Caco-2 (cell line): ENCODE results near the gene PXN. TPM values are rescaled to one million over a fixed set of nuclear protein-coding genes. Genes with fewer than 3 reads are reported as not detected.

Source experiments
- BruUV-seq: library from RNA; stranded (reverse); fragments of 400-500 nt; replicated peaks from 2 replicates; lab custom pipeline; 2021; lab: Mats Ljungman, UMichigan
- CTCF ChIA-PET: fragments of 300-600 bp; sonication (Branson Sonifier 250); formaldehyde crosslinking; loops from one replicate; lab custom pipeline; 2022; ENCODE audit warnings: antibody characterized with exemption; lab: Charles Lee
- POLR2A ChIA-PET: fragments of 300-600 bp; sonication (Branson Sonifier 250); formaldehyde crosslinking; loops from one replicate; lab custom pipeline; 2022; ENCODE audit warnings: antibody characterized with exemption; lab: Charles Lee
- DNase-seq, 2 experiments: peaks; one replicate each; pipeline versions ENCODE4 v3.0.0 to v3.0.0-alpha.2; 2020 to 2022
- H3K27me3 ChIP-seq: replicated peaks from 2 replicates; pipeline ENCODE4 v1.6.0; 2011; ENCODE audit warnings: low read length; ENCODE audit not compliant: control insufficient read depth, insufficient read depth
- H3K36me3 ChIP-seq: 2 replicates; pipeline ENCODE4 v1.5.1; 2011; ENCODE audit warnings: low read length; ENCODE audit not compliant: control insufficient read depth, insufficient read depth
- H3K4me1 ChIP-seq: fragments of 250-450 bp; sonication (Bioruptor Pico); 2 replicates; pipeline ENCODE4 v1.5.1; 2020; ENCODE audit warnings: mild to moderate bottlenecking
- H3K4me3 ChIP-seq: 2 replicates; pipeline ENCODE4 v1.5.1; 2011; ENCODE audit warnings: low read depth, mild to moderate bottlenecking, control low read depth, low read length
- H3K9me3 ChIP-seq: fragments of 250-450 bp; sonication (Bioruptor Pico); 2 replicates; pipeline ENCODE4 v1.5.1; 2020; ENCODE audit warnings: mild to moderate bottlenecking, moderate library complexity
- H3K27ac Mint-ChIP-seq: one replicate; pipeline ENCODE4 v1.8.0; 2022; ENCODE audit warnings: mixed read lengths; ENCODE audit not compliant: unreplicated experiment
- H3K27me3 Mint-ChIP-seq: one replicate; pipeline ENCODE4 v1.8.0; 2022; ENCODE audit warnings: mixed read lengths; ENCODE audit not compliant: insufficient read depth, unreplicated experiment
- H3K36me3 Mint-ChIP-seq: one replicate; pipeline ENCODE4 v1.8.0; 2022; ENCODE audit warnings: mild to moderate bottlenecking, mixed read lengths; ENCODE audit not compliant: insufficient read depth, unreplicated experiment
- H3K4me1 Mint-ChIP-seq: one replicate; pipeline ENCODE4 v1.8.0; 2022; ENCODE audit warnings: low read depth, mixed read lengths; ENCODE audit not compliant: unreplicated experiment
- H3K4me3 Mint-ChIP-seq: one replicate; pipeline ENCODE4 v1.8.0; 2022; ENCODE audit warnings: mild to moderate bottlenecking, moderate library complexity, mixed read lengths; ENCODE audit not compliant: unreplicated experiment
- H3K9me3 Mint-ChIP-seq: one replicate; pipeline ENCODE4 v1.8.0; 2022; ENCODE audit warnings: mixed read lengths; ENCODE audit not compliant: unreplicated experiment
- CTCF ChIP-seq, 2 experiments: fragments of 200-600 bp in 1 of 2; IDR thresholded peaks; 1 replicate in 1 of 2; 2 replicates in 1 of 2; pipeline versions ENCODE4 v1.5.1 to v1.8.0; 2011 to 2022; ENCODE audit warnings: antibody characterized with exemption in 1 of 2, control low read depth in 1 of 2, inconsistent platforms in 1 of 2, low read depth in 1 of 2, low read length in 1 of 2, mild to moderate bottlenecking in 1 of 2, moderate library complexity in 1 of 2; ENCODE audit not compliant: insufficient read depth in 1 of 2, severe bottlenecking in 1 of 2, unreplicated experiment in 1 of 2
- intact Hi-C: fragments of 100-400 bp; cut with micrococcal nuclease; formaldehyde crosslinking; loops from one replicate; pipeline ENCODE4 v1.10.0; 2022; ENCODE audit not compliant: unreplicated experiment
- total RNA-seq: library from RNA; stranded (reverse); gene quantifications from 2 replicates; pipeline ENCODE4 v1.2.3, GENCODE V29; 2022

The PXN gene
- total RNA-seq, 1 experiment from 2014 or later = 150 TPM

GRCh38 chr12:120235369-120236323 is 29.9 kb downstream of the PXN start:
- peak in 1 of 2 experiments; percentile 40 for TF ChIP-seq CTCF (IDR thresholded peaks at IDR 0.05; ENCODE audit: insufficient read depth in 1 of 2, low read depth in 1 of 2, low read length in 1 of 2, severe bottlenecking in 1 of 2, unreplicated experiment in 1 of 2)
- no TSS peak for BruUV-seq
- Histone ChIP-seq H3K27me3 (no peaks in the 10 kb centered on the region), H3K9me3 (no peaks in the 10 kb centered on the region), H3K4me3 (no peak overlapping the region), H3K4me1 (peaks cover 84% of the 10 kb centered on the region), H3K36me3 (no peaks in the 10 kb centered on the region)
- CTCF ChIA-PET = interaction anchor here (0.5 to 6.7 kb wide), 17 partner anchors 8 to 400 kb away, joined by 3 to 73 read pairs (median 4); partner anchors contain the start of genes PXN, RNU4-2, RPLP0 and SIRT4
- H3K27ac Mint-ChIP-seq = peak overlapping the region; percentile 71
- no peak for DNase-seq
- peaks cover 61% of the 10 kb centered on the region for H3K4me1 Mint-ChIP-seq
- H3K36me3 Mint-ChIP-seq = peaks cover 55% of the 10 kb centered on the region
- H3K4me3 Mint-ChIP-seq = no peak overlapping the region
- H3K27me3 Mint-ChIP-seq = no peaks in the 10 kb centered on the region
- intact Hi-C loops = no loop called here
- no peaks in the 10 kb centered on the region for H3K9me3 Mint-ChIP-seq
- POLR2A ChIA-PET = interaction anchor here (0.5 to 1.8 kb wide), 7 partner anchors 22 to 57 kb away, joined by 3 to 12 read pairs (median 6); partner anchors contain the start of genes RNU4-1 and RPLP0

GRCh38 chr12:120234643-120235368 is 30.7 kb downstream of the PXN start:
- no peak overlapping the region for H3K4me3 Mint-ChIP-seq
- H3K27me3 Mint-ChIP-seq = no peaks in the 10 kb centered on the region
- no peak overlapping the region for H3K4me3 ChIP-seq
- no peaks in the 10 kb centered on the region for H3K27me3 ChIP-seq
- H3K27ac Mint-ChIP-seq = peak overlapping the region; percentile 71
- H3K9me3 Mint-ChIP-seq = no peaks in the 10 kb centered on the region
- intact Hi-C loops = no loop called here
- peaks cover 57% of the 10 kb centered on the region for H3K36me3 Mint-ChIP-seq
- H3K36me3 ChIP-seq = no peaks in the 10 kb centered on the region
- H3K4me1 ChIP-seq = peaks cover 82% of the 10 kb centered on the region
- no peaks in the 10 kb centered on the region for H3K9me3 ChIP-seq
- peak; percentile 51 to 69 for TF ChIP-seq CTCF (IDR thresholded peaks at IDR 0.05; ENCODE audit: insufficient read depth in 1 of 2, low read depth in 1 of 2, low read length in 1 of 2, severe bottlenecking in 1 of 2, unreplicated experiment in 1 of 2)
- CTCF ChIA-PET = interaction anchor here (0.5 to 6.7 kb wide), 15 partner anchors 8 to 401 kb away, joined by 3 to 73 read pairs (median 4); partner anchors contain the start of genes PXN, RNU4-2, RPLP0 and SIRT4
- BruUV-seq = no TSS peak
- H3K4me1 Mint-ChIP-seq = peaks cover 63% of the 10 kb centered on the region
- DNase-seq = peak; percentile 82 to 83
- POLR2A ChIA-PET = interaction anchor here (1.0 to 1.8 kb wide), 6 partner anchors 22 to 58 kb away, joined by 3 to 12 read pairs (median 7); partner anchors contain the start of genes RNU4-1 and RPLP0
